ENCODE measurements around the gene ACSF3.

ACSF3 gene

GRCh38 chr16:89093602-89094251, at the start of gene ACSF3:
Gene ACSF3, plus strand, starts transcription at chr16:89093852. Its CDS starts 6,830 bp downstream, at chr16:89100682.
- peak; percentile 71 for DNase-seq

GRCh38 chr16:89044418-89045180, 49.1 kb upstream of the ACSF3 start:
- no peak for DNase-seq

GRCh38 chr16:89045181-89045815, 48.4 kb upstream of the ACSF3 start:
- no peak for DNase-seq

GRCh38 chr16:89045881-89046280, 47.8 kb upstream of the ACSF3 start:
- DNase-seq, result no peak

GRCh38 chr16:89046491-89046890, 47.2 kb upstream of the ACSF3 start:
- DNase-seq, result no peak

GRCh38 chr16:89047331-89048089, 46.1 kb upstream of the ACSF3 start:
- DNase-seq, result no peak

GRCh38 chr16:89048090-89048725, 45.4 kb upstream of the ACSF3 start:
- DNase-seq, result no peak

- DNase-seq, result no peak
Measured at GRCh38 chr16:89048871-89049422, 44.7 kb upstream of the ACSF3 start.

- no peak for DNase-seq
Measured at GRCh38 chr16:89049484-89050118, 44.1 kb upstream of the ACSF3 start.

GRCh38 chr16:89050119-89050867, 43.4 kb upstream of the ACSF3 start:
- no peak for DNase-seq

GRCh38 chr16:89050868-89051311, 42.8 kb upstream of the ACSF3 start:
- no peak for DNase-seq

- DNase-seq, result no peak
Measured at GRCh38 chr16:89051521-89052166, 42.0 kb upstream of the ACSF3 start.

- DNase-seq, result no peak
Measured at GRCh38 chr16:89052191-89052889, 41.3 kb upstream of the ACSF3 start.

- DNase-seq, result no peak
Measured at GRCh38 chr16:89052890-89053724, 40.5 kb upstream of the ACSF3 start.

GRCh38 chr16:89053725-89054029, 40.0 kb upstream of the ACSF3 start:
- no peak for DNase-seq

- DNase-seq, result no peak
Measured at GRCh38 chr16:89054261-89054661, 39.4 kb upstream of the ACSF3 start.

GRCh38 chr16:89054714-89055113, 38.9 kb upstream of the ACSF3 start:
- no peak for DNase-seq

- DNase-seq, result no peak
Measured at GRCh38 chr16:89055313-89055712, 38.3 kb upstream of the ACSF3 start.

GRCh38 chr16:89055894-89056555, 37.6 kb upstream of the ACSF3 start:
- DNase-seq, result no peak
